22Rv1 (cell line): ENCODE results near the gene IL17REL.

ENCODE experiments used
- CTCF ChIP-seq: fragments of 450-650 bp; IDR thresholded peaks from 2 replicates; pipeline ENCODE4 v1.5.1; 2017; ENCODE audit warnings: mild to moderate bottlenecking
- ZFX ChIP-seq: fragments of 450-650 bp; IDR thresholded peaks from 2 replicates; pipeline ENCODE4 v1.6.1; 2017; ENCODE audit warnings: antibody characterized with exemption, borderline replicate concordance

- TF ChIP-seq CTCF (no peak), ZFX (no peak)
These were observed 54.7 kb downstream of the IL17REL start for GRCh38 chr22:49957826-49958365.
